ENCODE results near the gene BMI1.
"Not testable (repeated sequence)": the region's sequence is repeated elsewhere in the genome, so short reads cannot be mapped to it uniquely, and the experiment has no call there.

The BMI1 gene

DNA sequence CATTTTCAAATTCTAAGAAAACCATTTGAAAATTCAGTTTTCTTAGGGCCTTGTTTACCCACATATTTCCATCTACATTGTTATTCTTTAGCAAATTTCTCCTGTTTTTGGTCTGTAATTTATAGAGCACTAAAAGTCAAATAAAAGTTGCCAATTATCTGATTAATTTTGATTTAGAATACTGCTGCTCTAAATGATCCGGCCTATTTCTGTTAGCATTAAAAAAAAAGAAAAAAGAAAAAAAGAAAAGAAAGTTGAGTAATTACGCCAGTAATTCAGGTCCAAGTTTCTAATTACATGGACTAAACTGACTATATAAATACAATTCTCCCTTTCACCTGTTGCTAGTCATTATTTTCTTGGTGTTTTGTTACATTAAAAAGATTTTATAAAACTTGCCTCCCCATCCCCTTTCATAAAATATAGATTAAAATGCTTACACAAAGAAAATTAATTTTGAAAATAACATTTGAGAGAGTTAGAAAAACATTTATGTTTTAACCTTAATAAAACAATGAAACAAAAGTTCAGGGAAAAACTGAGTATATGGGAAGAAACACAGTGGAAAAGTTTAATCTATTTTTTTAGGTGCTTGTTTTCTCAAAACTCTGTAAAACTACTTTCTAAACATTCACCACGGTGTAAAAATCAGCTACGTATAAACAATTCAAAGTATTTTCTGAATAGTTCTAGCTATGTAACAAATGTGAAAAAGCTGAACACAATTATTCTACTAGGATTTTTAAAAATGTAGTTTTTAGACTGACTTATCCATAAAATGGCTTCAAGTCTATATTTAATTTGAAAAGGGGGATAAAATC, 11.5 kb upstream of the BMI1 start:
- TF ChIP-seq CTCF (IDR thresholded peaks at IDR 0.05; ENCODE audit: insufficient read depth, low read length, poor library complexity, severe bottlenecking) = no peak
- H3K27me3 ChIP-seq (replicated peaks; ENCODE audit: control insufficient read depth, insufficient read depth, low read length) = no peaks in the 10 kb centered on the region
- DNase-seq (ENCODE audit: extremely low read depth, insufficient read length) = no peak
- no peak overlapping the region for H3K4me3 ChIP-seq (replicated peaks; ENCODE audit: low read depth, low read length)
- H3K36me3 ChIP-seq (ENCODE audit: control insufficient read depth, insufficient read depth, low read length) = no peaks in the 10 kb centered on the region

GRCh38 chr10:22310012-22310411, 10.9 kb upstream of the BMI1 start:
- H3K36me3 ChIP-seq (ENCODE audit: control insufficient read depth, insufficient read depth, low read length); DNase-seq (ENCODE audit: extremely low read depth, insufficient read length); H3K4me3 ChIP-seq (replicated peaks; ENCODE audit: low read depth, low read length); H3K27me3 ChIP-seq (replicated peaks; ENCODE audit: control insufficient read depth, insufficient read depth, low read length): not testable (repeated sequence)

- DNase-seq (ENCODE audit: extremely low read depth, insufficient read length) = no peak
- H3K4me3 ChIP-seq (replicated peaks; ENCODE audit: low read depth, low read length) = no peak overlapping the region
- H3K36me3 ChIP-seq (ENCODE audit: control insufficient read depth, insufficient read depth, low read length) = no peaks in the 10 kb centered on the region
- H3K27me3 ChIP-seq (replicated peaks; ENCODE audit: control insufficient read depth, insufficient read depth, low read length) = no peaks in the 10 kb centered on the region
- TF ChIP-seq CTCF (IDR thresholded peaks at IDR 0.05; ENCODE audit: insufficient read depth, low read length, poor library complexity, severe bottlenecking) = no peak
Observed at GRCh38 chr10:22310928-22311327, 10.0 kb upstream of the BMI1 start.

GRCh38 chr10:22314852-22315251, 6.0 kb upstream of the BMI1 start:
- no peak for TF ChIP-seq CTCF (IDR thresholded peaks at IDR 0.05; ENCODE audit: insufficient read depth, low read length, poor library complexity, severe bottlenecking)
- no peak overlapping the region for H3K4me3 ChIP-seq (replicated peaks; ENCODE audit: low read depth, low read length)
- no peak for DNase-seq (ENCODE audit: extremely low read depth, insufficient read length)
- no peaks in the 10 kb centered on the region for H3K27me3 ChIP-seq (replicated peaks; ENCODE audit: control insufficient read depth, insufficient read depth, low read length)
- no peaks in the 10 kb centered on the region for H3K36me3 ChIP-seq (ENCODE audit: control insufficient read depth, insufficient read depth, low read length)

DNA sequence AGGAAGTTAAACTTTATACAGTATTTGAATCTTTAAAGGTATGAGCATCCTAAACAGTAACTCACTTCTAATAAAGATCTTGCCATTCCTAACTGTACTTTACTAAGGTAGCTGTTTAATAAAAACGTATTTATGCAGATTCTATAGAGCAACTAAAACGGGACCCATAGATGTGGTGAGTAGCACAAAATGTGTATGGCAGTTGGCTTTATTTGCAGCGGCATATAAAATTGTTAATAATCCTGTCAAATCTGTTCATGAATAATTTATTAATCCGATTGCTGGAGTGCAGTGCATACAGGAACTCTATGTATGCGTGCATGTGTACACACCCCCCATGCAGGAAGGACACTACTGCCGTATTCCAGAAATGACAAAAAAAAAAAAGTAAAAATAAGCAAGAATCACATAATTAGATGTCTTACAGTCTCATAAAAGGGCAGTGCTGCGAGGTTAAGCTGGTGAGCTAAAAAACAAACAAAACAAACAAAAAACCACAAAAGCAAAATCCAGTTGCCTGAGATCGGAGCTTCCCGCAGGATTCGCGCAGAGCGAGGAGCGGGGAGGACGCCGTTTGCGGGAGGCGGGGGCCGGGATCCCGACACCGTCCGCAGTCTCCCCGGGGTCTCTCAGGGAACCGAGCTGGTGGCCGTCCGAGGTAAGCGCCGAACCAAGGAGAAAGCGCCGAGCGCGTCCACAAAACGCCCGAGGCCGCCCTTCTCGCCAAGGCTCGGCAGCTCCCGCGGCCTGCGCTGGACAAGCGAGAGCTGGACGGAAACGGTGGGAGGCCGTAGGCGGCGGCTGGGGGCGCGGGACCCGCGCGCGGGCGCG, 5.2 kb upstream of the BMI1 start:
- H3K4me3 ChIP-seq (replicated peaks; ENCODE audit: low read depth, low read length) = peak overlapping the region; percentile 87
- no peaks in the 10 kb centered on the region for H3K36me3 ChIP-seq (ENCODE audit: control insufficient read depth, insufficient read depth, low read length)
- TF ChIP-seq CTCF (IDR thresholded peaks at IDR 0.05; ENCODE audit: insufficient read depth, low read length, poor library complexity, severe bottlenecking) = no peak
- DNase-seq (ENCODE audit: extremely low read depth, insufficient read length) = no peak
- no peaks in the 10 kb centered on the region for H3K27me3 ChIP-seq (replicated peaks; ENCODE audit: control insufficient read depth, insufficient read depth, low read length)
